NCI-H510A (cell line): ENCODE measurements around the gene MTX1.
"Not testable (repeated sequence)": the region's sequence is repeated elsewhere in the genome, so short reads cannot be mapped to it uniquely, and the experiment has no call there.

Experiments
- DNase-seq: peaks from one replicate; lab custom pipeline; 2025; lab: John Stamatoyannopoulos, UW

MTX1 gene

GRCh38 chr1:155208541-155209311 lies at the start of gene MTX1:
Gene MTX1, plus strand, starts transcription at chr1:155208695. Its CDS starts 110 bp downstream, at chr1:155208805.
- peak; percentile 84 for DNase-seq

- DNase-seq, result no peak
Measured at GRCh38 chr1:155158991-155159390, 49.5 kb upstream of the MTX1 start.

- DNase-seq, result no peak
Measured at GRCh38 chr1:155160128-155160527, 48.4 kb upstream of the MTX1 start.

GRCh38 chr1:155162631-155163030 lies 45.9 kb upstream of the MTX1 start:
- DNase-seq, result not testable (repeated sequence)

- DNase-seq, result not testable (repeated sequence)
Measured at GRCh38 chr1:155163785-155164184, 44.7 kb upstream of the MTX1 start.

- DNase-seq, result not testable (repeated sequence)
Measured at GRCh38 chr1:155164625-155165024, 43.9 kb upstream of the MTX1 start.

GRCh38 chr1:155166051-155166470 lies 42.4 kb upstream of the MTX1 start:
- no peak for DNase-seq

- DNase-seq, result no peak
Measured at GRCh38 chr1:155166471-155167165, 41.9 kb upstream of the MTX1 start.

GRCh38 chr1:155167166-155168104 lies 41.1 kb upstream of the MTX1 start:
- DNase-seq, result peak; percentile 79

GRCh38 chr1:155168105-155168445 lies 40.4 kb upstream of the MTX1 start:
- DNase-seq, result not testable (repeated sequence)

- DNase-seq, result no peak
Measured at GRCh38 chr1:155168456-155169210, 39.9 kb upstream of the MTX1 start.

- DNase-seq, result no peak
Measured at GRCh38 chr1:155169541-155169940, 39.0 kb upstream of the MTX1 start.

GRCh38 chr1:155170101-155170785 lies 38.3 kb upstream of the MTX1 start:
- DNase-seq, result no peak

- DNase-seq, result no peak
Measured at GRCh38 chr1:155170806-155171205, 37.7 kb upstream of the MTX1 start.

- DNase-seq, result no peak
Measured at GRCh38 chr1:155171836-155172731, 36.4 kb upstream of the MTX1 start.

- DNase-seq, result peak; percentile 89
Measured at GRCh38 chr1:155172732-155173477, 35.6 kb upstream of the MTX1 start, which contains the start of gene KRTCAP2. Gene KRTCAP2, minus strand, starts transcription at chr1:155173304. Its CDS starts 80 bp downstream, at chr1:155173224.

GRCh38 chr1:155173478-155174323 lies 34.8 kb upstream of the MTX1 start, which contains the start of gene TRIM46:
Gene TRIM46, plus strand, starts transcription at chr1:155173849. Its CDS starts 118 bp downstream, at chr1:155173967.
- DNase-seq, result peak; percentile 59
